ENCODE data around the gene RBM33. TPM values are rescaled to one million over a fixed set of nuclear protein-coding genes. Genes with fewer than 3 reads are reported as not detected.

RBM33 gene
- total and polyA plus RNA-seq, 10 of the 15 experiments (the other 5 are each of a cell fraction or from before 2014, with no cell fraction given): 4.7 to 67.2 (median 24.3) TPM

- ChIA-PET CTCF (interaction anchor here (0.6 to 1.1 kb wide), 2 partner anchors 27 to 31 kb away, joined by 3 to 4 read pairs; no protein-coding TSS in a partner anchor), RAD21 (ENCODE audit: unreplicated experiment) (no interaction called here), SMC1A (ENCODE audit: uncharacterized antibody, unreplicated experiment) (no interaction called here), POLR2A (no interaction called here)
- in situ Hi-C loops (cut with MboI): no loop called here
- Histone ChIP-seq H3K27ac (ENCODE audit: control insufficient read depth, insufficient read depth) (no peak overlapping the region), H3K79me2 (ENCODE audit: control insufficient read depth, insufficient read depth, low read length) (no peaks in the 10 kb centered on the region), H3K4me1 (ENCODE audit: control insufficient read depth, insufficient read depth, low read length) (no peaks in the 10 kb centered on the region), H3K36me3 (ENCODE audit: control insufficient read depth in 2 of 2, insufficient read depth in 2 of 2, low read length in 1 of 2) (no peaks in the 10 kb centered on the region), H4K20me1 (ENCODE audit: control insufficient read depth, insufficient read depth) (no peaks in the 10 kb centered on the region), H3K4me3 (no peak overlapping the region), H3K9me3 (replicated peaks; ENCODE audit: control insufficient read depth, insufficient read depth, low read length) (peaks cover 2% of the 10 kb centered on the region; the same call in 2 of the 3 replicates), H3K4me2 (ENCODE audit: control insufficient read depth, insufficient read depth) (no peak overlapping the region), H3K27me3 (replicated peaks in 1 of 2; ENCODE audit: control insufficient read depth in 2 of 2, insufficient read depth in 2 of 2, low read length in 1 of 2) (no peaks in the 10 kb centered on the region), H3K9ac (ENCODE audit: control insufficient read depth, insufficient read depth, low read length) (no peak overlapping the region), H2AFZ (ENCODE audit: control insufficient read depth, low read depth, low read length) (no peak overlapping the region)
- WGBS (ENCODE audit: insufficient coverage, insufficient replicate concordance, low lambda C conversion rate, missing lambda C conversion rate): 47% methylated on average over 4 of the region's 4 CpGs
- BruUV-seq (replicated peaks): no TSS peak
- DNase-seq (ENCODE audit: low read depth, low spot score) (no peak), FAIRE-seq (no peak), ATAC-seq (no peak)
- intact Hi-C loops (cut with micrococcal nuclease; ENCODE audit: unreplicated experiment): no loop called here
- no peak for TF ChIP-seq BCL11A (IDR thresholded peaks at IDR 0.05; ENCODE audit: low read depth, low read length)
- TF ChIP-seq CREB1 (IDR thresholded peaks at IDR 0.05; ENCODE audit: low read depth): no peak
- TF ChIP-seq NFYA (IDR thresholded peaks at IDR 0.05; ENCODE audit: borderline replicate concordance, low read depth, low read length): no peak
Observed at GRCh38 chr7:155625557-155625956, 18.9 kb upstream of the RBM33 start.

GRCh38 chr7:155629171-155629570 lies 15.3 kb upstream of the RBM33 start:
- ChIA-PET SMC1A (ENCODE audit: uncharacterized antibody, unreplicated experiment) (no interaction called here), RAD21 (ENCODE audit: unreplicated experiment) (no interaction called here), CTCF (no interaction called here), POLR2A (no interaction called here)
- H3K4me1 ChIP-seq (ENCODE audit: control insufficient read depth, insufficient read depth, low read length): no peaks in the 10 kb centered on the region
- FAIRE-seq (no peak), DNase-seq (ENCODE audit: low read depth, low spot score) (no peak), ATAC-seq (no peak)
- H3K9me3 ChIP-seq (replicated peaks; ENCODE audit: control insufficient read depth, insufficient read depth, low read length): peaks cover 2% of the 10 kb centered on the region; the same call in 2 of the 3 replicates
- WGBS (ENCODE audit: insufficient coverage, insufficient replicate concordance, low lambda C conversion rate, missing lambda C conversion rate): 100% methylated on average over 1 of the region's 1 CpG
- H3K79me2 ChIP-seq (ENCODE audit: control insufficient read depth, insufficient read depth, low read length): no peaks in the 10 kb centered on the region
- no peaks in the 10 kb centered on the region for H3K36me3 ChIP-seq (ENCODE audit: control insufficient read depth in 2 of 2, insufficient read depth in 2 of 2, low read length in 1 of 2)
- intact Hi-C loops (cut with micrococcal nuclease; ENCODE audit: unreplicated experiment): no loop called here
- no peak overlapping the region for H2AFZ ChIP-seq (ENCODE audit: control insufficient read depth, low read depth, low read length)
- no peak overlapping the region for H3K27ac ChIP-seq (ENCODE audit: control insufficient read depth, insufficient read depth)
- in situ Hi-C loops (cut with MboI): no loop called here
- BruUV-seq (replicated peaks): no TSS peak
- H4K20me1 ChIP-seq (ENCODE audit: control insufficient read depth, insufficient read depth): no peaks in the 10 kb centered on the region
- no peak overlapping the region for H3K9ac ChIP-seq (ENCODE audit: control insufficient read depth, insufficient read depth, low read length)
- TF ChIP-seq POLR2AphosphoS5 (IDR thresholded peaks at IDR 0.05; ENCODE audit: low read length): no peak
- TF ChIP-seq MEF2A (IDR thresholded peaks at IDR 0.05; ENCODE audit: insufficient read depth, low read depth, low read length): no peak
- TF ChIP-seq CREM (IDR thresholded peaks at IDR 0.05; ENCODE audit: low read depth): no peak
- TF ChIP-seq RUNX3 (IDR thresholded peaks at IDR 0.05; ENCODE audit: low read length): no peak
- no peak for TF ChIP-seq SRF (IDR thresholded peaks at IDR 0.05; ENCODE audit: low read depth in 2 of 2, low read length in 2 of 2)
- TF ChIP-seq HDAC6 (IDR thresholded peaks at IDR 0.05; ENCODE audit: unreplicated experiment): no peak
- TF ChIP-seq BCLAF1 (IDR thresholded peaks at IDR 0.05): no peak
- TF ChIP-seq EP300 (IDR thresholded peaks at IDR 0.05; ENCODE audit: borderline replicate concordance in 1 of 2, control insufficient read depth in 1 of 2, low read depth in 2 of 2, low read length in 2 of 2): no peak
- H3K4me2 ChIP-seq (ENCODE audit: control insufficient read depth, insufficient read depth): no peak overlapping the region
- H3K27me3 ChIP-seq (replicated peaks in 1 of 2; ENCODE audit: control insufficient read depth in 2 of 2, insufficient read depth in 2 of 2, low read length in 1 of 2): no peaks in the 10 kb centered on the region
- H3K4me3 ChIP-seq: no peak overlapping the region
